SK-N-MC (cell line): ENCODE data around the gene IZUMO4.

Source experiments
- EZH2 ChIP-seq: fragments of 200-600 bp; sonication (generic); IDR thresholded peaks from one replicate; pipeline ENCODE4 v1.6.1; 2017; ENCODE audit warnings: antibody characterized with exemption
- POLR2AphosphoS5 ChIP-seq: IDR thresholded peaks from 2 replicates; pipeline ENCODE4 v1.6.1; 2012; ENCODE audit warnings: mild to moderate bottlenecking, low read depth, low read length, borderline replicate concordance

GRCh38 chr19:2123682-2124387, 27.1 kb downstream of the IZUMO4 start:
- TF ChIP-seq EZH2: no peak
- TF ChIP-seq POLR2AphosphoS5: no peak
